NCI-H2227 treated with DMSO at 0.1 percent for 48 hours (cell line): ENCODE results near the gene TNFRSF14.
"Not testable (repeated sequence)": the region's sequence is repeated elsewhere in the genome, so short reads cannot be mapped to it uniquely, and the experiment has no call there.

Experiments
- DNase-seq: peaks from one replicate; lab custom pipeline; 2025; lab: John Stamatoyannopoulos, UW

Gene TNFRSF14

DNA sequence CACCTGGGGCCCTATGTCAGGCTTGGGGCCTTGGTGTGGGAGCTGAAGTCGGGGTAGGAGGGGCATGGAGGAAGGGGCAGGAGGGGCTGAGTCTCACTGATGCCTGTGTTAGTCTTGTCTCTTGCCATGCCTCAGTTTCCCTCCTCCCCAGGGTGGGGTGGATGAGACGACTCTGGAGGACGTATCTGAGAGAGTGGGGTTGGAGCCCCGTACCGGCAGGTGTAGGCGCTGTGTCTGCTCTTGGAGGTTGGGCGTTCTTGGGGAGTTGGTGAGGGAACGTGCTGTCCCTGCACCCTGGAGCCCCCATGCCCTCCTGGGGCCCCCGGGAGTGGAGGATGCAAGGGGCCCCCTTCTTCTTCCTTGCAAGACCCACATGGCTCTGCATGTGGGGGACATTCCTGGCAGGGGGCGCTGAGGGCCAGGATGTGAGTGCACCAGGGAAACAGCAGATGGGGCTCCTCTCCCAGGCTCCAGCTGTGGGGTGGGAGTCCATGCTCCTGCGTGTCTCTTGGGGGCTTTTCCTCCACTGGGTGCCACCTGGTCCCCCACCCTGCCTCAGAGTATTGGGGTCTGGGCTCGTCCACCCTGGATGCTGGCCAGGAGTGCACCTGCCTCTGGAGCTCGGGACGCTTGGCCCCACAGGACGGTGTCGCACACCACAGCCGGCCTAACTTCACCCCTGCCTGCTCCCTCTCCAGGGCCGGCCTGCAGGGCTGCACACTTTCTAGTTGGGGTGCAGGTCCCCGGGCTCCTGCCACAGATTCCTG lies 1.4 kb upstream of the TNFRSF14 start:
- DNase-seq: no peak

DNA sequence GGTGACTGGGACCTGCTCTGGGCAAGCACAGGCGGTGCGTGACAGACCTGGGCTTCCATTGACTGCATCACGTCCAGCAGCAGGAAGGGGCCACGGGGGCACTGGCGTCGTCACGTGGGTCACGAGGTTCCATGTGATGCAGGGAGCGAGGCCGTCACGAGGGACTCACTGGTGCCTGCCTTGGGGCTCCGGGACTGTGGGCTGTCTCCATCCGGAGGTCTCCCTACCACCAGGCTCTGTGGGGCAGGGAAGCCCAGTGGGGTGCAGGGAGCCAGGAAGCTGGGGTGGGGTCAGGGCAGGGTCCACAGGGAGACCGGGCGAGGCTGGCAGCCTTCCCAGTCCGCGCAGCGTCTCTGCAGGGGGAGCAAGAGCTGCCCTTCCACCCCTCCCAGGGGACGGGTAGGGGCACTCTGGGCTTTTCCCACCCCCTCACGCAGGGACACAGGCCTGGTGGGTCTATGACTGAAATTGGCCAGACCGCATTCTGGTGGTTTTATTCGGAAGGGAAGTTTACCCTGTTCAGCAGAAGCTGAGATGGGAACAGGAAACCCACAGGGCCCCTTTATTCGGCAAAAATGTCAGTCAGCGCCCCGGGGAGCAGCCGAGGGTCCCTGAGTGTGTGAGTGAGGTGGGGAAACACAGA lies 416 bp upstream of the TNFRSF14 start:
- DNase-seq: no peak

DNA sequence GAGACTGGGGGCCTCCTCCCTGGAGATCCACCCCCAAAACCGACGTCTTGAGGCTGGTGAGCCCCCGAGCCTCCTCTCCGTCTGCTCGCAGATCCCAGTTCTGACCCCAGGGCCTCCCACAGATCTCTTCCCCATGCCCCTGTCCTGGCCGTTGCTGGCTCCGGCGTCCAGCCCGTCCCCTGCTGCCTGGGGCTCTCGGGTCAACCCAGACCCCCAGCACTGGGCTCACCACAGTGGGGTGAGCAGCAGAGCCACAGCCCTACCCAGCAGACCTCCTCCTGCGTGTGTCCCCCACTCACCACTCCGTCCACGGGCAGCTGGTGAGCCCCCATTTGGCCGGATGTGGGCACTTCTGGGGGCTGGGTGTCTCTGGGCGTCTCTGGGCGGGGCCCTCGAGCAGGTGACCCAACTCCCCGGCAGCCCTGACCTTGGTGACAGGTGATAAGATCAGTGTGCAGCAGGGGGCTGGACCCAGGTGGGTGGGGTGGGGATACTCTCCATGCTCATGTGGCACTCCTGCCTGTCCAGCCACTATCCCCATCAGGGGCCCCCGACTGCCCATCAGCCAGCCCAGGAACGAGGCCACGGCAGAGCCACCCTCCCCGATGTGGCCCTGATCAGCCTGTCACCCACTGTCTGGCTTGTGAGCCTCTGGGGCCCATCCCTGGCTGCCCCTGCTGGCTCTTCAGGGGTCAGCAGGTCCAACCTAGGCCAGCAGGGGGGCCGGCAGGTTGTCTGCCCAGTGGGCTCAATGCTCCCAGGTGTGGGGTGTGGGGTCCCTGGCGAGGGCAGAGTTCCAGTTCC lies 709 bp downstream of the TNFRSF14 start:
- no peak for DNase-seq

DNA sequence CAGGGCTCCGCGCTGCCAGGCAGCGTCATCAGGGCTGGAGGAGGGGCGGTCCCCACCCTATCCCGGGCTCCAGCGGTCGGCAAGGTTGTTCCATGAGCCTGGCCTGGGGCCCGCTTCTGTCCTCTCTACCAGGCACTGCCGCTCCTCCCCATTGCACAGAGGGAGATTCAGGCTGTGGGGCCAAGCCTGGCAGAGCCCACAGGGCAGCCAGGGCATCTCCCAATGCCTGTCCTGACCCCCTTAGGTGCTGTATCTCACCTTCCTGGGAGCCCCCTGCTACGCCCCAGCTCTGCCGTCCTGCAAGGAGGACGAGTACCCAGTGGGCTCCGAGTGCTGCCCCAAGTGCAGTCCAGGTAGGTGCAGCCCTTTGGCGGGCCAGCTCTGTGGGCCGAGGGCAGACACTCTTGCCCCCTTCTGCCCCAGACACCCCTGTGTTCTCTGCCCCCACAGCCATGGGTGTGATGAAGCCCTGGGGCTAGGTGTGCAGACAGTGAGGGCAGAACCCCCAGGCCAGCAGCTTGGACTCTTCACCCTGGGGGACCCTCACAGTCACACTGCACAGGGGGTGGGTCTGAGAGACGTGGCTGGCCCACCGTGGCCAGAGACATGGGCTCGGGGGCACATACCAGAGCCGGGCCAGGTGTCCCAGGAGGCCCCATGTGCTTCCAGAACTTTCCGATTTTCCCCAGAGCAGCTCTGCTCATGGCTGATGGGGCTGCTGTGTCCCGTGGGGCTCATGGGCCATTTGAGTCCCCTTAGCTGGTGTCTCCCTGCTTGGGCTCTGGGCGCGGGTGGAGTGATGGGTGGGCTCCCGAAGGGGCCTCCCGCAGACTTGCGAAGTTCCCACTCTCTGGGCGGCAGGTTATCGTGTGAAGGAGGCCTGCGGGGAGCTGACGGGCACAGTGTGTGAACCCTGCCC lies 1.6 kb downstream of the TNFRSF14 start:
- no peak for DNase-seq

DNA sequence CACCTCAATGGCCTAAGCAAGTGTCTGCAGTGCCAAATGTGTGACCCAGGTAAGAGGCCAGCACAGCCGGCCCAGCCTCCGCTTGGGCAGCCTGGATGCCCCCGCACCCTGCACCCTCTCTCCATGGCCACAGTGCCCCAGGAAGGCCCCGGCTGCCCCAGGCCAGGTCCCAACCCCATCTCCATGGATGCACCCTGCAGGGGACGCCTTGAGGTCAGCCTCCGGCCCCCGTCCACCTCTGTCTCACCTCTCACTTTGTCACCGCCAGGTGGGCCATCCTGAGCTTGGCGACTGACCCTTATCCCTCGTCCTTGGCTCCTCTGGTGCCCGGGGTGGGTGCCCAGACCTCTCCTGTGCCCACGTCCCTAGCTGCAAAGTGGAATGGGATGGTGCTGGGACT lies 2.2 kb downstream of the TNFRSF14 start:
- DNase-seq: no peak

DNA sequence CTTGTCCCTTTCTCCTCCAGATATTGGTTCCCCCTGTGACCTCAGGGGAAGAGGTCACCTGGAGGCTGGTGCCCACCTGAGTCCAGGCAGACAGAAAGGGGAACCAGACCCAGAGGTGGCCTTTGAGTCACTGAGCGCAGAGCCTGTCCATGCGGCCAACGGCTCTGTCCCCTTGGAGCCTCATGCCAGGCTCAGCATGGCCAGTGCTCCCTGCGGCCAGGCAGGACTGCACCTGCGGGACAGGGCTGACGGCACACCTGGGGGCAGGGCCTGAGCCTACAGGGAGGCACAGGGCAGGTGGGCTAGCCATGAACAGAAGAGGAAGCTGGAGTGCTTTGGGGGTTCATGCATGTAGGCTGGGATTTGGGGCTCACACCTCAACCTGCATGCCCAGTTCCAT lies 2.7 kb downstream of the TNFRSF14 start:
- DNase-seq: no peak

DNA sequence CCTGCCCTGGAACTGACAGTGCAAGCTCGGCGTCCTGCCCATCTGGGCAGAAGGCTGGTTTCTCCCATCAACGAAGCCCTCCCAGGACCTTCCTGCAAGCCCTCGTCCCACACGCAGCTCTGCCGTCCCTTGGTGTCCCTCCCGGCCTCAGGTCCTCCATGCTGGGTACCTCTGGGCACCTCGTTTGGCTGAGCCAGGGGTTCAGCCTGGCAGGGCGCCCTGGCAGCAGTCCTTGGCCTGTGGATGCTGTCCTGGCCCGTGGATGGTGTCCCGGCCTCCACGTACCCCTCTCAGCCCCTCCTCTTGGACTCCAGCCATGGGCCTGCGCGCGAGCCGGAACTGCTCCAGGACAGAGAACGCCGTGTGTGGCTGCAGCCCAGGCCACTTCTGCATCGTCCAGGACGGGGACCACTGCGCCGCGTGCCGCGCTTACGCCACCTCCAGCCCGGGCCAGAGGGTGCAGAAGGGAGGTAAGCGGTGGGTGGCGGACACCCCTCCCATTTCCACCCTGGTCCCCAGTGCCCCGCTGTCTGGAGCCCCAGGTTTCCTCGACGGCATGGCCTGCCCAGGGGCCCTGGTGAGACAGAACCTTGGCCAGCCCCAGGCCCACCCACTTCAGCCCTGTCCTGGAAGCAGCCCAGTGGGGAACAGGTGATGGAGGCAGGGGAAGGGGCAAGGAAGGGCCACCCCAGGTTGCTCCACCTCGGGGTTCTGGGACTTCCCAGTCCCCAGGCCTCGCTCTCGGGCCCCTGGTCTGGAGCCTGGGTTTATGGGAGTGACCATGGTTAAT lies 3.5 kb downstream of the TNFRSF14 start:
- DNase-seq: no peak

DNA sequence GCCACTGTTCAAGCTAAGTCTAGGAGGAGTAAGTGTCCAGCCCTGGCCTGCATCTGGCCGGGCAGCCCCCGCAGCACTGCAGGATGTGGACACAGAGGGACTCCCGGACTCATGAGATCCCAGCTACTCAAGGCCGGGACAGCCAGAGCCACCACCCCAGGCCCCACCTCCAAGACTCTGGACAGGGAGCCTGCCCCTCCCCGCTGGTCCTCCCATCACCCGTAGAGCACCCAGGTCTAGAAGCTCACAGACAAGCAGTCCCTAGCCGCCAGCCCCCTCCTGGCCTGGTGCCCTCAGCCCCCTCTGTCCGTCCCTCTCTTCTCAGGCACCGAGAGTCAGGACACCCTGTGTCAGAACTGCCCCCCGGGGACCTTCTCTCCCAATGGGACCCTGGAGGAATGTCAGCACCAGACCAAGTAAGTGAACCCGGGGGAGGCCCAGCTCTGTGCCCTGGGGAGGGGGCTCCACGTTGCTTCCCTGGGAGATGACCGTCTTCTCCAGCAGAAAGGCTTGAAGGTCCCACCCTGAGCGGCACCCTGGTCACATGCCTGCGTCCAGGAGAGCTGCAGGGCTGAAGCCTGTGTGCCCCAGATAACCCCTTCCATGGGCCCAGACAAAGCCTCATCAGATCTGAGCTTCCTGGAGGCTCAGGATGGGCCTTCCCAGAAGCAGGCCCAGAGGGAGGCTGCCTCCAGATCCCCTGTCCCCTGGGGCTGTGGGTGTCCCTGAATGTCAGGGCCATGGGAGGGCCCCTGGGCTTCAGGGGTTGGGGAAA lies 4.3 kb downstream of the TNFRSF14 start:
- DNase-seq: no peak

DNA sequence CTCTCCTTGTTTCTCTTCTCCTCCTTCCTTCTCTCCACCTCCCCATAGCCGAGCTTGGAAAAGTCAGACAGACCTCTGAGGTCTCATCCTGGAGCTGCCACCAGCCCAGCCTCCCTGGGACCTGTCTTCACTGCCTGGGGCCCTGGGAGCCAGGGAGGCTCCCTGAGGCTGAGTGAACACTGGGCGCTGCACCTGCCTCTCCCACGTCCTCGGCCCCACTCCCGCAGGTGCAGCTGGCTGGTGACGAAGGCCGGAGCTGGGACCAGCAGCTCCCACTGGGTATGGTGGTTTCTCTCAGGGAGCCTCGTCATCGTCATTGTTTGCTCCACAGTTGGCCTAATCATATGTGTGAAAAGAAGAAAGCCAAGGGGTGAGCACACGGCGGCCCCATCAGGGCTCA lies 5.3 kb downstream of the TNFRSF14 start:
- DNase-seq: no peak

DNA sequence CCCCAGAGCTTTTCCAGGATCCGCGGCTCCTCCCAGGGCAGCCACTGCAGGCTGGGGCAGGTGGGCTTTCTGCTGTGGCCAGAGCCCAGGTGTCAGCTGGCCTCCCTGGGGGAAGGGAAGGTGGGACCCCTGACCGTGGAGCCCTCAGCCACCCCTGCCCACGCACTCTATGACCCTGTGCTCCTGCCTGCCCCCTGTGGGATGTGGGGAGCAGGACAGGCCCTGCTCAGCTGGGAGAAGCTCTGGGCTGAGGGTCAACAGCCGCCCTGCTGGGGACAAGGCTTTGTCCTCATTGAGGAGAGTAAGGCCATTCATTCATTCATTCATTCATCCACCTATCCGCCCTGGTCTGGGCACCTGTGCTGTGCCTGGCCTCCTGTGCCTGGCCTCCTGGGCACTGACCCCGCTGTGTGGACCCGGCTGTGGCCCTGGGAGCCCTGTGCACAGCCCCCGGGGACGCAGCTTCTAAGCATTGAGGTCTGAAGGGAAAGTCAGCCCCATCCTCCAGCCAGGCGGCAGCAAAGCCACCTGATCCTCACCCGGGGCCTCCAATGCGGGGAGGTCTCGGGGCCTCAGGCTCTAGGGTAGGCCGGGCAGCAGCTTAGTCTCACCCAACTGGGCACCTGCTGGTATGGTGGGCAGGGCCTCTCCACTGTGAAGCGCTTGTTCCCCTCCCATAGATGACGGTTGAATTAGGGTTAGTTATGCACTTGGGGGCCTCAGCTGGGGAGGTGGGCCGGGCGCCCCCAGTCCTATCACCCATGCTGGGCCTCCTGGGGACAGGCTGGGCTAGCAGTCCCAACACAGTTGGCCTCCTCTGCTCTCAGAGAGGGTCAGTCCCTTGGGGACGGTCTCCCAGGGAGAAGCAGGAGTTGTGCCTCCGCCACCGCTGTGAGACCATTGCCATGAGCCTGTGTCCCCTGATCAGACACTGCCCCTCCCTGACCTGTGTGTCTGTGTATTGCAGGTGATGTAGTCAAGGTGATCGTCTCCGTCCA lies 6.0 kb downstream of the TNFRSF14 start:
- no peak for DNase-seq

DNA sequence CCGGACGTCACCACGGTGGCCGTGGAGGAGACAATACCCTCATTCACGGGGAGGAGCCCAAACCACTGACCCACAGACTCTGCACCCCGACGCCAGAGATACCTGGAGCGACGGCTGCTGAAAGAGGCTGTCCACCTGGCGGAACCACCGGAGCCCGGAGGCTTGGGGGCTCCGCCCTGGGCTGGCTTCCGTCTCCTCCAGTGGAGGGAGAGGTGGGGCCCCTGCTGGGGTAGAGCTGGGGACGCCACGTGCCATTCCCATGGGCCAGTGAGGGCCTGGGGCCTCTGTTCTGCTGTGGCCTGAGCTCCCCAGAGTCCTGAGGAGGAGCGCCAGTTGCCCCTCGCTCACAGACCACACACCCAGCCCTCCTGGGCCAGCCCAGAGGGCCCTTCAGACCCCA lies 7.0 kb downstream of the TNFRSF14 start:
- DNase-seq: no peak

DNA sequence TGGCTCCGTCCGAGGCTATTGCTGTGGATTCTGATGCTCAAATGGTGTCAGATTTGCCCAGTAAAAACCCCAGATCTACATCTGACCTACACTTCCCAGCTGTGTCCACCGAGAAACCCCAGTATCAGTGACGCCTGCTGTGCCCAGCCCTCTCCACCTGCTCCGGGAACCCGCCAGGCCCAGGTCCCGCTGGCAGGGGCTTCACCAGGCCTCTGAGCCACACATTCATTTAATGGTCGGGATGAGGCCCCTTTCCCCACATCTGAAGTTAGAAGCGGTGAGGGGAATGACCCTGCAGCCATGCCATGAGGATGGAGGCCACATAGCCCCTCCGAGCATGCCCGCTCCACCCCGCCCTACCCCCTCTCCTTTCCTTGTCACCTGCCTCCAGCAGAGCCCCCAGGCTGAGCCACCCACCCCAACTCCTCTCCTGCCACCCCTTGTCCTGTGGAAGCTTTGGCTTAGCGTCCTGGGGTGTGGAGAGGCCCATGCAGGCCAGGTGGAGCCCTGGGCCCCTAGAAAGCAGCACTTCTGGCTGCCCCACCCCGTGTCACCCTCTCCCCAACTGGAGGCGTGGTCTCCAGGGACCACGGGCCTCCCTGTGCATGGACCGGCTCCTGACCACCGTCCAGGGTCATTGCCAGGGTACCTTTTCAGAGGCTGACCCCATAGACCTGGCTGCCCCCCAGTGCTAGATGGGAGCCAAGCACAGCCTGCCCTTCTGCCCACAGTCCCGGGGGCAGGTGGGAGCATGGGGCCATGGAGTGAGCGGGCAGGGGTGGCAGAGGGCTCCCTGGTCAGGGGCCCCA lies 8.0 kb downstream of the TNFRSF14 start:
- no peak for DNase-seq

DNA sequence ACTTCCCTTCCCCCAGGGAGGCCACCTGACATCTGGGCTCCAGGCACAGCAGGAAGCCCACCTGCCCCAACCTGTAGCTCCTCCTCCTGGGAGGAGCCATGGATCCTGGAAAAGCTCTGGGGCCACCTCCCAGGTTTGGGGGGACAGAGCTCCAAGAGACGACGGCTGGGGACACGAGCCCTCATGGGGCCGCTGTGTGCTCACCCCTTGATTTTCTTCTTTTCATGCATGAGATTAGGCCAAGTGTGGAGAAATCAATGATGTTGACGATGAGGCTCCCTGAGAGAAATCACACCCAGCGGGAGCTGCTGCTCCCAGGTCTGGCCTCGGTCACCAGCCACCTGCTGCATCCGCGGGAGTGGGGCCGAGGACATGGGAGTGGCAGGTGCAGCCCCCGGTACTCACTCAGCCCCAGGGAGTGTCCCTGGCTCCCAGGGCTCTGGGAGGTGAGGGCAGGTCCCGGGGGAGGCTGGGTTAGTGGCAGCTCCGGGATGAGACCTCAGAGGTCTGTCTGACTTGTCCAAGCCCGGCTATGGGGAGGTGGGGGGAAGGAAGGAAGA lies 8.7 kb downstream of the TNFRSF14 start:
- no peak for DNase-seq

DNA sequence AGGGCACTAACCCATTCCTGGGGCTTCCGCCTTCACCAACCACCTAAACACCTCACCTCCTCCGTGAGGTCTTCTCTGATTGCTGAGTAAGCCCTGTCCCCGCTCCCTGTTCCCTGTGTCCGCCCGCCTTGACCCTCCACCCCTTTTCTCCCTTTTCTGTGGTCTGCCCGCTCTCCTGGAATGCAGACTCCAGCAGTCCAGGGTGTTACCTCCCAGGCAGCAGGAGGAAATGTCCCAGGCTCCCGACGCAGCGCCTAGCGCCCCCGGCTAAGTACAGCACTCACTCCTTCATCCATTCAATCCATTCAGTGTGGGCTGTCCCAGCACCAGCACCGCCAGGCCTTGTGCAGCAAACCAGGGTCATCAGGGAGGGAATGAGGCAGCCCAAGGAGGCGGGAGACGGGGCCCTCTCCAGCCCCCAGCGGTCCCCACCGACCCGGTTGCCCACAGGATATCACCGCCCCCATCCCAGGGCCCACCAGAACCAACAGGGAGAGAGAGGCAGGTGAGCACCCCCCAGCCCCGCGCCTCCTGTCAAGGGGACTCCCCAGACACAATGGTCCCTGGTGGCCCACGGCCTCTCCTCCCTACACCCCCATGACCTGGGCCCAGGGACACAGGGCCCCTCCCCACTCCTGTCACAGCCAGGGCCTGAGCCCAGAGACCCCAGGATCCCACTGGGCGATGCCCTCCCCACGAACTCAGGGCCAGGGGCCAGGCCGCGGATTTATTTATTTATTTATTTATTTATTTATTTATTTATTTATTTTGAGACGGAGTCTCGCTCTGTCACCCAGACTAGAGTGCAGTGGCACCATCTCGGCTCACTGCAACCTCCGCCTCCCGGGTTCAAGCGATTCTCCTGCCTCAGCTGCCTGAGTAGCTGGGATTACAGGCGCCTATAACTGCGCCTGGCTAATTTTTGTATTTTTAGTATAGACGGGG lies 10.2 kb downstream of the TNFRSF14 start:
- DNase-seq: no peak

DNA sequence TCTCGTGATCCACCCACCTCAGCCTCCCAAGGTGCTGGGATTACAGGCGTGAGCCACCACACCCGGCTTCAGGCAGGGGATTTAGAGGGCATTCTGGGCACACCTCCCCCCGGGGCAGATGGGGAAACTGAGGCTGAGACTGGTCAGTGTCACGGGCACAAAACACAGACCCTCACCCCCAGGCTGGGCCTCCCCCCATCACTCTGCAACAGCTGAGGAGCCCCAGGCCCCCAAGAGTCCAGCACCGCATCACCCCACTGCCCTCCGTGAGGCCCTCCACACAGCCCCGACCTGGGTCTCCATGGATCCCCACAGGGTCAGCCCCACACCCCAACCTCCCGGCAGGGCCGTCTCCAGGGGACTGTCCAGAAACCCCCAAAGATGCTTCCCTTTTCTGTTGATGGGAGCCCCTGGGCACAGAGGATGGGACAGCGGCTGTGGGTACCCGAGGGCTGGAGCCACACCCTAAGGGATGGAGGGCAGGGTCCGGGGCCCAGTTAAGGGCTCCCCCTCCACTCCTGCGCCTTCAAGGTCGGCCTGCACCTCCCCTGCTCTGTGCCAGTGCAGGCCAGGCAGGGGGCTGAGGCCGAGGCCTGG lies 11.0 kb downstream of the TNFRSF14 start:
- DNase-seq: no peak

DNA sequence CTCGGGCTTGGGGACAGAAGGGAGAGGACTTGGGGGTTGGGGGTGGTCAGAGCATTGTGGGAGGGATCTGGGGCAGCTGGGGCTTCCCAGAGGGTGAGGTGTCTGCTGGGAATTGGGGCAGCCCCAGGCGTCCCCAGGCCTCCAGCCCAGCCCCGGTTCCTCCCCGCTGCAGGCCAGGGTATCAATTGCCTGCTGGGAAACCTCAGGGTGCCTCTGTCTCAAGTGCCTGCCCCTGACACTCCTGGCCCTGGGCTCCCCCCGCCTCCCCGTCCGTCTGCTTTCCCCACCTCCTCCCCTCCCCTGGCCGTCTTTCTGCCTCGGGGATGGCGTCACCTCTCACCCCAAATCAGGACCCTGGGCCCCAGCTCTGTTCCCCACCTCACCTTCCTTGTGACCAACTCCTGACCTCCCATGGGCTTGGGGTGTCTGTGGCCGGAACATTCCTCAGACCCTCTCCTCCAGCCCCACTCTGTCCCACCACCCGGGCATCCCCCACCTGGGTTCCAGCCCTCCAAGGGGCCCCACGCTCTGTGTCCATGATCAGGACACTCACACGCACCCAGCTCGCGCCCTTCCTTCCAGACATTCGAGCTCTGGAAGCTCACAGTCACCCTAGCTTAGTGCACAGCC lies 12.1 kb downstream of the TNFRSF14 start:
- DNase-seq: not testable (repeated sequence)
